MM.1S (cell line): ENCODE results near the gene ARTN.

Experiments
- DNase-seq: peaks from one replicate; pipeline ENCODE4 v3.0.0-alpha.2; 2015
- H2AFZ ChIP-seq: fragments of 300-600 bp; sonication (generic); 2 replicates; pipeline ENCODE4 v1.6.0; 2016; ENCODE audit warnings: antibody characterized with exemption, low read length
- H3F3A ChIP-seq: fragments of 300-600 bp; sonication (generic); 2 replicates; pipeline ENCODE4 v1.6.1; 2016; ENCODE audit warnings: mild to moderate bottlenecking, antibody characterized with exemption, low read length, moderate library complexity, mixed read lengths; ENCODE audit not compliant: insufficient read depth
- H3K27ac ChIP-seq: fragments of 300-600 bp; sonication (generic); 2 replicates; pipeline ENCODE4 v1.5.1; 2016; ENCODE audit warnings: mild to moderate bottlenecking, low read length
- H3K27me3 ChIP-seq: fragments of 300-600 bp; sonication (generic); replicated peaks from 2 replicates; pipeline ENCODE4 v1.6.0; 2016; ENCODE audit warnings: low read length; ENCODE audit not compliant: insufficient read depth
- H3K36me3 ChIP-seq: fragments of 300-600 bp; sonication (generic); replicated peaks from 2 replicates; pipeline ENCODE4 v1.6.1; 2016; ENCODE audit warnings: mild to moderate bottlenecking, low read length, mixed read lengths; ENCODE audit not compliant: insufficient read depth
- H3K4me1 ChIP-seq: fragments of 300-600 bp; sonication (generic); 2 replicates; pipeline ENCODE4 v1.6.1; 2016; ENCODE audit warnings: low read length, mixed read lengths
- H3K4me2 ChIP-seq: fragments of 300-600 bp; sonication (generic); 2 replicates; pipeline ENCODE4 v1.6.0; 2016; ENCODE audit warnings: low read depth, low read length
- H3K4me3 ChIP-seq: fragments of 300-600 bp; sonication (generic); 2 replicates; pipeline ENCODE4 v1.5.1; 2016; ENCODE audit warnings: low read length, mixed read lengths
- H3K79me2 ChIP-seq: fragments of 300-600 bp; sonication (generic); 2 replicates; pipeline ENCODE4 v1.6.1; 2016; ENCODE audit warnings: mixed run types, low read length, mixed read lengths
- H3K9ac ChIP-seq: fragments of 300-600 bp; sonication (generic); 2 replicates; pipeline ENCODE4 v1.6.1; 2016; ENCODE audit warnings: low read length, mixed read lengths
- H3K9me2 ChIP-seq: fragments of 300-600 bp; sonication (generic); replicated peaks from 2 replicates; pipeline ENCODE4 v1.6.1; 2016; ENCODE audit warnings: mild to moderate bottlenecking, low read length, mixed read lengths; ENCODE audit not compliant: insufficient read depth
- H3K9me3 ChIP-seq: fragments of 300-600 bp; sonication (generic); replicated peaks from 2 replicates; pipeline ENCODE4 v1.6.1; 2016; ENCODE audit warnings: mild to moderate bottlenecking, low read length, mixed read lengths; ENCODE audit not compliant: insufficient read depth
- H4K20me1 ChIP-seq: fragments of 300-600 bp; sonication (generic); 2 replicates; pipeline ENCODE4 v1.6.1; 2016; ENCODE audit warnings: mild to moderate bottlenecking, low read length, moderate library complexity, mixed read lengths; ENCODE audit not compliant: insufficient read depth
- EZH2 ChIP-seq: fragments of 300-600 bp; sonication (generic); optimal IDR thresholded peaks from 2 replicates; pipeline ENCODE3; 2017; ENCODE audit warnings: low read depth, mild to moderate bottlenecking, antibody characterized with exemption, low read length, mixed read lengths
- EZH2phosphoT487 ChIP-seq: fragments of 300-600 bp; sonication (generic); IDR thresholded peaks from 2 replicates; pipeline ENCODE4 v1.6.1; 2018; ENCODE audit warnings: antibody characterized with exemption, low read length
- TF ChIP-seq, protein P1 (sequence below): fragments of 300-600 bp; sonication (generic); IDR thresholded peaks from 2 replicates; pipeline ENCODE4 v1.5.1; 2016; ENCODE audit warnings: antibody characterized with exemption, low read length, mixed read lengths

The ARTN gene

DNA sequence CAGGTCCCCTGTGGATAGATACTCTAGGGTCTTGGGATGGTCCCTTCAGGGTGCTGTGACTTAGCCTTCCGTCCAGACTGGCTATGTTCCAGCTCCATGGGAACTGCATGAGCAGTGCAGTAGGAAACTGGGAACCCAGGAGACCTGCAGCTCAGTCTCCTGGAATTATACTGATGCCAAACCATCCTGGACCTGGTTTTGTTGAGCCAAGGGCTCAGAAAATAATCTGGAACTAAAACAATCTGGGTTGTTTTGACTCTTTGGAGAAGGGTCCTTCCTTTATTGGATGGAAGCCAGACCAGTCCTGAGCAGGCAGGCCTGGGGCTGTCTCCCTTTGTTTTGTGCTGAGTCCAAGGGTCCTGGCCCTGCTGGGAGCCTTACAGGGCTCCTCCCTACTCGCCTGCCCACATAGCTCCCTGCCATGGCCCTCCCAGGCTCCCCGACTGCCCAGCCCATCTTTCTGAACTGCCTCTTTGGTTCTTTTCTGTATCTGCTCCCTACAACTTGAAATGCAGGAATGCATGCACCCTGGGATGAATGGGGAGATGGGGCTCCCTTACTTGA, 14.4 kb downstream of the ARTN start:
- H3K4me3 ChIP-seq = peak overlapping the region; percentile 97
- peak overlapping the region; percentile 97 for H3K4me2 ChIP-seq
- no peak for DNase-seq
- no peaks in the 10 kb centered on the region for H4K20me1 ChIP-seq
- TF ChIP-seq, protein P1, sequence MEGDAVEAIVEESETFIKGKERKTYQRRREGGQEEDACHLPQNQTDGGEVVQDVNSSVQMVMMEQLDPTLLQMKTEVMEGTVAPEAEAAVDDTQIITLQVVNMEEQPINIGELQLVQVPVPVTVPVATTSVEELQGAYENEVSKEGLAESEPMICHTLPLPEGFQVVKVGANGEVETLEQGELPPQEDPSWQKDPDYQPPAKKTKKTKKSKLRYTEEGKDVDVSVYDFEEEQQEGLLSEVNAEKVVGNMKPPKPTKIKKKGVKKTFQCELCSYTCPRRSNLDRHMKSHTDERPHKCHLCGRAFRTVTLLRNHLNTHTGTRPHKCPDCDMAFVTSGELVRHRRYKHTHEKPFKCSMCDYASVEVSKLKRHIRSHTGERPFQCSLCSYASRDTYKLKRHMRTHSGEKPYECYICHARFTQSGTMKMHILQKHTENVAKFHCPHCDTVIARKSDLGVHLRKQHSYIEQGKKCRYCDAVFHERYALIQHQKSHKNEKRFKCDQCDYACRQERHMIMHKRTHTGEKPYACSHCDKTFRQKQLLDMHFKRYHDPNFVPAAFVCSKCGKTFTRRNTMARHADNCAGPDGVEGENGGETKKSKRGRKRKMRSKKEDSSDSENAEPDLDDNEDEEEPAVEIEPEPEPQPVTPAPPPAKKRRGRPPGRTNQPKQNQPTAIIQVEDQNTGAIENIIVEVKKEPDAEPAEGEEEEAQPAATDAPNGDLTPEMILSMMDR = no peak
- TF ChIP-seq EZH2phosphoT487 (no peak), EZH2 (no peak)
- peak overlapping the region; percentile 99; the same call in 1 of the 2 replicates for H3K9ac ChIP-seq
- H3F3A ChIP-seq = no peaks in the 10 kb centered on the region
- no peaks in the 10 kb centered on the region for H3K27me3 ChIP-seq
- H3K79me2 ChIP-seq = peaks cover 23% of the 10 kb centered on the region
- no peaks in the 10 kb centered on the region for H3K9me2 ChIP-seq
- no peaks in the 10 kb centered on the region for H3K9me3 ChIP-seq
- H3K4me1 ChIP-seq = peaks cover 11% of the 10 kb centered on the region
- H2AFZ ChIP-seq = no peak overlapping the region
- no peak overlapping the region for H3K27ac ChIP-seq
- H3K36me3 ChIP-seq = no peaks in the 10 kb centered on the region

DNA sequence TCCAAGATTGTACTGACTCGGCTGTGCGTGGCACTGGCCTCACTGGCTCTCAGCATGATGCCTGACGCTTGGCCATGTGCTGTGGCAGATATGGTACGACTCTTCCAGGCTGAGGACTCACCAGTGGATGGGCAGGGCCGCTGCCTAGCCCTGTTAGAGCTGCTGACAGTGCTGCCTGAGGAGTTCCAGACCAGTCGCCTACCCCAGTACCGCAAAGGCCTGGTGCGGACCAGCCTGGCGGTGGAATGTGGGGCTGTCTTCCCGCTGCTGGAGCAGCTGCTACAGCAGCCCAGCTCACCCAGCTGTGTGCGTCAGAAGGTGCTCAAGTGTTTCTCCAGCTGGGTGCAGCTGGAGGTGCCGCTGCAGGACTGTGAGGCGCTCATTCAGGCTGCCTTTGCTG, 16.1 kb downstream of the ARTN start:
- H2AFZ ChIP-seq = no peak overlapping the region
- no peaks in the 10 kb centered on the region for H3K9me2 ChIP-seq
- no peak for DNase-seq
- H3K9me3 ChIP-seq = no peaks in the 10 kb centered on the region
- peaks cover 11% of the 10 kb centered on the region for H3K4me1 ChIP-seq
- no peaks in the 10 kb centered on the region for H4K20me1 ChIP-seq
- TF ChIP-seq EZH2phosphoT487 (no peak), EZH2 (no peak)
- TF ChIP-seq, protein P1 = no peak
- H3F3A ChIP-seq = no peaks in the 10 kb centered on the region
- H3K9ac ChIP-seq = no peak overlapping the region
- H3K4me2 ChIP-seq = no peak overlapping the region
- H3K36me3 ChIP-seq = no peaks in the 10 kb centered on the region
- H3K27me3 ChIP-seq = no peaks in the 10 kb centered on the region
- H3K27ac ChIP-seq = no peak overlapping the region
- no peak overlapping the region for H3K4me3 ChIP-seq
- peaks cover 23% of the 10 kb centered on the region for H3K79me2 ChIP-seq

DNA sequence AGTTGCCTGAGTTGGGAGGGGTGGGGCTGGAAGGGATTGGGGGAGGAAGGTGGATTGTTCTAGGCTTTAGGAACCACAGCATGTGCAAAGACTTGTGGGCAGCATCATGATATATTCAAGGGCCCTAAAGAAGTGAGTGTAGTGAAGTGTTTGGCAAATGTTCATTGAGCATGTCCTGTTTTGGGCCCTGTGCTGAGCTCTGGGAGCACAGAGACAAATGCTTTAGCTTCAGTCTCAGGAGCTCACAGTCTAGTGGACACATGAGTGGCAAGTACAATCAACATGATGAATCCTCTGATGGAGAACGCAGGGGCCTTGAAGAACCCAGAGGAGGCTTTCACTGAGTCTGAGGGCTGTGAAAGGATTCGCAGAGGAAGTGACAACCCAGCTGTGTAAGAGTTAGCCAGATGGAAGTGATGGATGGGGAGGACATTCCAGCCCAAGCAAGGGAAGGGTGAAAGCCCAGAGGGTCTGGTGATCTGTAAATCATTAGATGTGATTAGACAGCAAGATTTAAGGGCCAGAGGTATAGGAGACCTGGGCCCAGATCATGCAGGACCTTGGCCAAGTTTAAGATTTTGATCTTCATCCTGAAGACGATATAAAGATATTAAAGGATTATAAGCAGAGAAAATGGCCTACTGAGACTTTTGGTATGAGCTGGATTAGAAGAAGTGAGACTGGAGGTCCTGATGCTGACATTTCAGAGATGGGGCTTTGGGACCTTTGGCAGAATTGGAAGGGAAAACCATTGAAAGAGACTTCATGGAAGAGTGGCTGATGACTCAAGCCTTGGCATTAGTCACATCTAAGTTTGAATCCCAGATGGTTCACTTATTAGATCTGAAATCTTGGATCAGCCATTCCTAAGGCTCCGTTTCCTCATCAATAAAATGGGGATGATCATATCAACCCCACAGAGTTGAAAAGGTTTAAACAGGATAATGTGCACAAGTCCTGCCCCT, 17.7 kb downstream of the ARTN start:
- Histone ChIP-seq H3K27ac (no peak overlapping the region), H3K4me1 (peaks cover 11% of the 10 kb centered on the region; the same call in 1 of the 2 replicates), H3F3A (no peaks in the 10 kb centered on the region), H3K4me3 (no peak overlapping the region), H2AFZ (no peak overlapping the region), H3K9ac (no peak overlapping the region), H3K27me3 (no peaks in the 10 kb centered on the region), H3K79me2 (peaks cover 23% of the 10 kb centered on the region), H3K9me2 (no peaks in the 10 kb centered on the region), H3K9me3 (no peaks in the 10 kb centered on the region), H3K4me2 (no peak overlapping the region), H4K20me1 (no peaks in the 10 kb centered on the region), H3K36me3 (no peaks in the 10 kb centered on the region)
- no peak for TF ChIP-seq EZH2phosphoT487
- TF ChIP-seq EZH2 = no peak
- TF ChIP-seq, protein P1 = no peak
- no peak for DNase-seq
